HG03520 (cell line): ENCODE measurements around the gene RFC4.
"Not testable (repeated sequence)": the region's sequence is repeated elsewhere in the genome, so short reads cannot be mapped to it uniquely, and the experiment has no call there.

Source experiments
- ATAC-seq: cut with Tn5 transposase; IDR thresholded peaks from one replicate; pipeline ENCODE4 v1.9.1; 2021; ENCODE audit warnings: mild to moderate bottlenecking, moderate library complexity; ENCODE audit not compliant: unreplicated experiment

RFC4 gene, protein sequence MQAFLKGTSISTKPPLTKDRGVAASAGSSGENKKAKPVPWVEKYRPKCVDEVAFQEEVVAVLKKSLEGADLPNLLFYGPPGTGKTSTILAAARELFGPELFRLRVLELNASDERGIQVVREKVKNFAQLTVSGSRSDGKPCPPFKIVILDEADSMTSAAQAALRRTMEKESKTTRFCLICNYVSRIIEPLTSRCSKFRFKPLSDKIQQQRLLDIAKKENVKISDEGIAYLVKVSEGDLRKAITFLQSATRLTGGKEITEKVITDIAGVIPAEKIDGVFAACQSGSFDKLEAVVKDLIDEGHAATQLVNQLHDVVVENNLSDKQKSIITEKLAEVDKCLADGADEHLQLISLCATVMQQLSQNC

DNA sequence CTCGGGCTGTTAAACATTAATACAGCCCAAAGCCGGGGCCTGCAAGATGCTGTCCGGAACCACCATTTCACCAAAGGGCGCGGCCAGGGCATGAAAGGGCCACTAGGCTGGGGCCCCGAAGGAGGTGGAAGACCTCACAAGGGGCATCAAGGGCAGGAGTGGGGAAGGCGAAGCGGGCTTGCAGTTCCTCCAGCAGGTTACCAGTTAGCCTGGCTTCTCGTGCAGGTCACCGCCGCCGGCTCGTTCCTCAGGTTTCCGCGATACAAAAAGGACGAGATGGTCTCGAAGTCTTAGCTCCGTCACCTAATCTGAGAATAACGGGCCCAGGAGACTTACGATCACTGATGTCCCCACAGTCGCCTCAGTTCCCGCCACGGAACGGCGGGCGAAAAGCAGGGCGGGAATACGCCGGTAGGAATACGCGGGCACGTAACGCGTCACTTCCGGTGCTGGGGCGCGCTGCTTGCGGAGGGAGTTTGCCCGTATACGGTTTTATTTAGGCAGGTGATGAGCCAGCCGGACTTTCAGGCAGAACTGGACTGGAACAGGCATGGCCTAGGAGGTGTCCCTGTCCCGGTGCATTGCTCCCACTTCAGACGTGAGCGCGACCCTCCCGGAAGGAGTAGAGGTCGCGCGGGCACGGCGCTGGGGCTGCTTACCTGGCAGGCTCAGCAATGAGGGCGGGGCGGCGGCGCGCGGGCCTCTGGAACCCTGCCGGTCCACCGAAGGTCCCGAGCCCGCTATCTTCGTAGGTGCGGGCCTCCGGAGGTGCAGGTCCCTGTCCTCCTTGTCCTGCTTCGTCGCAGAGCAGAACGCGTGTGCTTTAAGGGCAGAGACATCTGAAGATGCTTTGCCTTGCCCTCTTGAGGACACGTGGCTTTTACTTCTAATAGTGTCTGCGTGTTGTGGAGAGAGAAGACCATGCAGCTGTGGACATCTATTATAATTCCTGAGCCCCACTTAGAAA is at the start of gene RFC4:
Gene RFC4 (minus strand): TSS at position 394 of the 967 bp plus-strand sequence. CDS start 1,769 bp downstream, outside the sequence.
- ATAC-seq: peak; percentile 81

DNA sequence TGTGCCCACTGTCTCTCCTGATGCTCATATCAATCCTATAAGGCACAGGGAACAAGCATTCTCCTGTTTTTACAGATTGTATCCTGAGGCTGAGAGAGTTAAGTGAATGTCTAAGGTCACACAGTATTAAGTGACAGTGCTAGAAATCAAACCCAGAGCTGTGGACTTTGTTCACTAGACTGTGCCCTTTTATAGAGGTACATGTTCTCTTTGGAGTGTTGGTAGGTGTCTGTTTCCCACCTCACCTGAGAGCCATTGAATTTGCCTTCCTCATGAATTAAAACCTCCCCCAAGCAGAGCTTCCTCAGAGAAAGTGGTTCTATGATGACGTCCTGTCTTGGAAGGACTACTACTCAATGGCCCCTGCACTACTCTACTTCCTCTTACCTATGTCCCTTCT is 48.7 kb upstream of the RFC4 start:
- no peak for ATAC-seq

DNA sequence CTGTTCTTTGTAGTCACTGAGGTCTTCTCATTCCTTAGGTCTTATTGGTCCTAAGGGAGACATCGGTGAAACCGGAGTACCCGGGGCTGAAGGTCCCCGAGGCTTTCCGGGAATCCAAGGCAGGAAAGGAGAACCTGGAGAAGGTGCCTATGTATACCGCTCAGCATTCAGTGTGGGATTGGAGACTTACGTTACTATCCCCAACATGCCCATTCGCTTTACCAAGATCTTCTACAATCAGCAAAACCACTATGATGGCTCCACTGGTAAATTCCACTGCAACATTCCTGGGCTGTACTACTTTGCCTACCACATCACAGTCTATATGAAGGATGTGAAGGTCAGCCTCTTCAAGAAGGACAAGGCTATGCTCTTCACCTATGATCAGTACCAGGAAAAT is 47.9 kb upstream of the RFC4 start:
- no peak for ATAC-seq

DNA sequence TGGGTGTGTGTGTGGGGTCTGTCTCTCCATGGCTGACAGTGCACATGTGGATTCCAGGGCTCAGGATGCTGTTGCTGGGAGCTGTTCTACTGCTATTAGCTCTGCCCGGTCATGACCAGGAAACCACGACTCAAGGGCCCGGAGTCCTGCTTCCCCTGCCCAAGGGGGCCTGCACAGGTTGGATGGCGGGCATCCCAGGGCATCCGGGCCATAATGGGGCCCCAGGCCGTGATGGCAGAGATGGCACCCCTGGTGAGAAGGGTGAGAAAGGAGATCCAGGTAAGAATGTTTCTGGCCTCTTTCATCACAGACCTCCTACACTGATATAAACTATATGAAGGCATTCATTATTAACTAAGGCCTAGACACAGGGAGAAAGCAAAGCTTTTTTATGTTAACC is 46.7 kb upstream of the RFC4 start:
- no peak for ATAC-seq

DNA sequence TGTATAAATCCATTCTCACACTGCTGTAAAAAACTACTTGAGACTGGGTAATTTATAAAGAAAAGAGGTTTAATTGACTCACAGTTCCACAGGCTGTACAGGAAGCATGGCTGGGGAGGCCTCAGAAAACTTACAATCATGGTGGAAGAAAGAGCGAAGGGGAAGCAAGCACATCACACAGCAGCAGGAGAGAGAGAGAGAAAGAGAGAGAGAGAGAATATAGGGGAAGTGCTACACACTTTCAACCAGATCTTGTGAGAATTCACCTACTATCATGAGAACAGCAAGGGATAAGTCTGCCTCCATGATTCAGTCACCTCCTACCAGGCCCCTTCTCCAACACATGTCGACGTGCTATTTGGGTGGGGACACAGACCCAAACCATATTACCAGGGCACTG is 45.6 kb upstream of the RFC4 start:
- ATAC-seq: not testable (repeated sequence)

DNA sequence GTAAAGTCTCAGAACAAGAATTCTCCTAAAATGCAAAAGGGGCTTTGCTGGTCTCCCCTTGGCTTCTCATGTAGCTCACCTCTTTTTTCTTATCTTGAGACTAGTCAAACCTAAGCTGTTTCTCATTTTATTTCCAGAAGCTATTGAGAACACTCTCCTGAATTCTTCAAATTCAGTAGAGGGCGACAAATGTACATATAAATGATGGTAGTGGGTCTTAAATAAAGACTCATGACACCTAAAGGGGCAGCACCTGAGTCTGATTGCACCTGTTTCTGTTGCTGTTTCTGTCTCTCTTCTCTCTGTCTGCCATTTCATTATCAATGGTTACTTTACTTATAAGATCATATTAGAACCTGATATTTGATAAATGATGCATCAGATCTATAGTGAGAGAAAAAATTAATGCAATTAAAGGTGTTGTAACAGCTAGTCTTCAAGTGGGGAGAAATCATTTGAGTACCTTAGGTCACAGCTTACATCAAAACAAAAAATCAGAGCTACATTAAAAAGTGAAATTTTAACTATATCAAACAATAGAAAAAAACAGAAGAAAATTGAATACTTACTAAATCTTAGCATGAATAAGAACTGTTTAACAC is 43.2 kb upstream of the RFC4 start:
- no peak for ATAC-seq

DNA sequence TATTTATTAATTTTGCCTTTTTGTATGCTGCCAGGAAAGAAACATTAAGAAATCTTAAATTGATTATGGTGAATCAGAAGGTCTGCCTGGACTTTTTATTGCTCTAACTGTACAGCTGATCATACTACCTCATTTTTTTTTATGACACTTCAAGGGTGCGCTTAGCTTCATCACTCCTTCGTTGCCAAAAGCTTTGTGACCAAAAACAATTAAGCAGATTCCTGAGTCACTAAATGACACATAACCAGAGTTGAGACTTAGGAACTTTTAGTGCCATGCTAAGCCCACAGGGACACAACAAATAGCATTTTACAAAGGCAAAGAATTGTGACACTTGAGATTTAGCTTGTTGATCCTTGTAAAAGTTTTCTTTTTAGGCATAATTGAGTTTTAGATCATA is 41.2 kb upstream of the RFC4 start:
- no peak for ATAC-seq

DNA sequence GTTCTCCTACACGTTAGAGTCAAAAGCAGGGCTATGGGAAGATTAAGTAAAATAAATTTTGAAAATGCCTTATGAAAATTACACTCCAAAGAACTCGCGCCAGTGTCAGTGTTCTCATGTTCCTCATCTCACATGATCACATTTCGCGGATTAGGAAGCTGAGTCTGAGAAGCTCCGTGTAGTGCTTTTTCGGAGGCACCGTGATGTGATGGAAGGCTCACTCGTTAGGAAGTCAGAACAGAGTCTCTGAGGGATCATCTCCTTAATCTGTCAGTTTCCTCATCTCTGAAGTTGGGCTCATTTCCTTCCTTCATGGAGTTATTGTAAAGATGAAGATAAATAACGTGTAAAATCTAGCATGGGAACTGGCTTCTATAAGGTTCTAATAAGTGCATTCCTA is 39.5 kb upstream of the RFC4 start:
- ATAC-seq: no peak

DNA sequence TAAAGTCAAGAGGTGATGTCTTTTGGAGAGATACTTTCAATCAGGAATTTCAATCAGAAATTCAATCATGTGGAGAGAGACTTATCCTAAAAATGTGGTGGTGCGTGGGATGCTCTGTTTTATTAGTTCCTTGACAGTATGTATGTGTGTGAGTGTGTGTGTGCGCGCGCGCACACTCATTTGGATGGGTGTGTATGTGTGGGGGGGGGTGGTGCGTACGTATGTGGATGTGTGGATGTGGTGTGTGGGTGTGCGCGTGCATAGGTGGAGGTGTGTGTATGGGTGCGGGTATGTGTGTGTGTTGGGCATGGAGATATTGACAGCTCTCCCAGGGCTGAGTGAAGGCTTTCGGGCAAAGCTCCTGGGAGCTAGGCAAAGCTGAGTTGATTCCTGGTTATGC is 38.6 kb upstream of the RFC4 start:
- ATAC-seq: no peak

DNA sequence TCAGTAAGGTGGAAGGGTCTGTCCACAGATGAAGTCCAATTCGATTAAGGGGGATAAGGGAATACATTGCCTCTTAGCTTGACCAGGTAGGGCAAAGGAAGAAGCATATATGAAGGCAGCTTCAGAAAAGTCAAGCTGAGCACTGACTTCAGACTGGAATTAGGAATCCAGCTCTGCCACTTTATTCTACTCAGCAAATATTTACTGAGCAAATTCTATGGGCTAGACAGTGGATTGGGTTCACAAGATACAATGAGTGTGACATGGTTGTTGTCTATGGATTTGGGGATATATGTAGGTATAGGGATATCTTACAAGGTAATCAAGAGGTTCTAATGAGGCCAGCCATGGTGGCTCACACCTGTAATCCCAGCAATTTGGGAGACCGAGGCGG is 36.8 kb upstream of the RFC4 start:
- ATAC-seq: no peak

DNA sequence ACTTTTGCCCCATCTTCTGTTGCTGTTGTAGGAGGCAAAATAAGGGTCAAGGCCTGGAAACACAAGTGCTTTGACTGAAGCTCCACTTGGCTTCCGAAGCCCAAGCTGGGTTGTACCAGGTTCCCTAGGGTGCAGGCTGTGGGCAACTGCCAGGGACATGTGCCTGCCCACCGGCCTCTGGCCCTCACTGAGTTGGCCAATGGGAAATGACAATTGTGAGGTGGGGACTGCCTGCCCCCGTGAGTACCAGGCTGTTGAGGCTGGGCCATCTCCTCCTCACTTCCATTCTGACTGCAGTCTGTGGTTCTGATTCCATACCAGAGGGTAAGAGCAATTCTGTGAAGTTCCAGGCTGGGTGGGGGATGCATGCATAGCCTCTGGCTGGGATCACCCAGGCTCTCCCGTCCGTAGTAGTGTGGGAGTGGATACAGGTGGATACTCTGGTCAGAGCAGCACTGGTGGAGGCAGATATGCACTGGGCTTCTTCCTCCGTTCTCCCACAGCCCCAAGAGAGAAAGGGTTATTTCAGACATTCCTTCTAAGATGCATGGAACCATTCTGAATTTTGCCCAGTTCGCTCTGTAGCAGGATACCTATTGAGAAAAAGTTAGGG is 36.2 kb upstream of the RFC4 start, which contains the start of gene ADIPOQ:
Gene ADIPOQ (plus strand): TSS at position 285 of the 613 bp plus-strand sequence. CDS start 10,349 bp downstream, outside the sequence.
- ATAC-seq: no peak

DNA sequence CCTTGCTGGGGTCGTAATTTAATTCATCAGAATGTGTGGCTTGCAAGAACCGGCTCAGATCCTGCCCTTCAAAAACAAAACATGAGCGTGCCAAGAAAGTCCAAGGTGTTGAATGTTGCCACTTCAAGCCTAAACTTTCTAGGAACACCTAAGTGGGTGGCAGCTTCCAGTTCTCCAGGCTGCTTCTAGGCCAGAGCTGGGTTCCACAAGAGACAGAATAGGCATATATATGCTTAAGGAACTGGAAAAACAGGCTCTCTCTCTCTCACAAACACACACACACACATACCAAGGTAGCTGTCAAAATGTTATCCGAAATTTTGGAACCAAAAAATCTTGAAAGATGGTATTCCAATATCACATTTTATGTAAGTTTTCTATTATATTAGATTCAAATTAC is 35.3 kb upstream of the RFC4 start:
- ATAC-seq: no peak

DNA sequence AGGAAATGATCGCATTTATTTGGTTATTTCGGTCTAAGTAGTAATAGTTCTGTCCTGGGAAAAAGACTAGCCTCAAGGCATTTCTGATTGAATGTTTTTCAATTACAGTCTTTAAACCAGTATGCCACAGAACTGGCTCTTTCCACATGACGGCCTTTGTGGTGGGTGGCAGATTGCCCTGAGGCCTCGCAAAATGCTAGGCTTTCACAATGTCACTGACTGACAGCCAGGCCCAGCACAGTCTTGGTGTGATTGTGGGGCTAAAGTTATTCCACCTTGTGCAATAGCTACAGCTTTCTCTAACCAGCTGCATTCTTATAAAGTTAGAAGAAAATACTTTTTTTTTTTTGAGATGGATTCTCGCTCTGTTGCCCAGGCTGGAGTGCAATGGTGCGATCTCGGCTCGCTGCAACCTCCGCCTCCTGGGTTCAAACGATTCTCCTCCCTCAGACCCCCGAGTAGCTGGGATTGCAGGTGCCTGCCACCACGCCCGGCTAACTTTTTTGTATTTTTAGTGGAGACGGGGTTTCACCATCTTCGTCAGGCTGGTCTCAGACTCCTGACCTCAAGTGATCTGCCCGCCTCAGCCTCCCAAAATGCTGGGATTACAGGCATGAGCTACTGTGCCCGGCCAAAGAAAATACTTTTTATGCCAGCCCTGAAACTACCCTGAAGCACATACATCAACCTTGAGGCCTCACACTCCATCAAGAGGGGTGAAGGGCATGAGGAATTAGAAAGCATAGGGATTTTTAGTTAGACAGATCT is 33.8 kb upstream of the RFC4 start:
- ATAC-seq: no peak

DNA sequence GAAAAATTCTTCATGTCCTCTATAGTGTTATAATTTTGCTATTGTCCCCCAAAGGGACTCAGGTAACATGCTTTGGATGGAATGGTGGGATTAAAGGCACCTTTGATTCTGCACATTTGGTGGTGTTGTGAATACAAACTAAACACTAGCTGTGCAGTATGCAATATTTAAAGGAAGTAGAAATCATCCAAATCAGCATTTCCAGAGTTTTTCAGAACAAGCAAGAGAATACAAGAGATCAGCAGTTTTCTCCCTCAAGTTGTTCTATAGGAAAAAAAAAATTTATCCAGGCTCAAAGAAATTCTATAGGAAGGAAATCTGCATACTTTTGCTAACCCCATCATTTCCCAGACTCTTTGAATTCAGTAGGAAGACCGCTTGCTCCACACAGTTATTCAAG is 26.0 kb upstream of the RFC4 start:
- ATAC-seq: no peak

DNA sequence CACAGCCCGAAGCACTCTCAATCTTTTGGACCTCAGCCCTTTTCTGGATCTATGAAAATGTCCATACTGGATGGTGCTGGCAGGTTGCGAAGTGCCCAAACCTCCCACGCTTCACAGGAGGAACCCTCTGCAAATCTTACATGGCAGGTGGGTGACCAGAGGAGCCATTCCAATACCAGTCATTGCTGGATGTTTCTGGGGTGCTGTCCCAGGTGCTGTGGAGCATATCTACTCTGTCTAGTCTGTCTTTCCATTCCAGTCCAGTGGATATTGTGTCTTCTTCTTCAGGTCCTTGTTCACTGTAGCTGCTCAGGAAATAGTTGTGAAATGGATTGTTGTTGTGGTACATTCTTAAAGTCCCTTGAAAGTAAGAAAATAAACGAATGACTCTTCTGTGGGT is 25.5 kb upstream of the RFC4 start:
- ATAC-seq: no peak

DNA sequence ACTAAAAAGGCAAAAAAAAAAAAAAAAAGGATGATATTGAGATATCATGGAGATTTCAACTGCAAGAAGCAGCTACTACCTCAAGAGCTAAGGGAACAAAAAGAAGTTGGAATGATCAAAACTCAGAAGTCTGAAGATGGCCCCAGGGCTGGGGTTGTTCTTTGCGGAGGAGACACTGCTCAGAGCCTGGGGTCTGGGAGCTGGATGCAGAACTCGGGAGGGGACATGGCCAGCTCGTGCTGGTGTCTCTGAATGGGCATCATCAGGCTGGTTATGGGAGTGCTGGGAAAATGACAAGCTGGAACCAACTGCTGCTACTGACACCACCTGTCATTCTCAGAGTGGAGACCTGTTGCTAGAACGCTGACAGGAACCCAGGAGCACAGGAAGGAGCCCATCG is 22.1 kb upstream of the RFC4 start:
- no peak for ATAC-seq

DNA sequence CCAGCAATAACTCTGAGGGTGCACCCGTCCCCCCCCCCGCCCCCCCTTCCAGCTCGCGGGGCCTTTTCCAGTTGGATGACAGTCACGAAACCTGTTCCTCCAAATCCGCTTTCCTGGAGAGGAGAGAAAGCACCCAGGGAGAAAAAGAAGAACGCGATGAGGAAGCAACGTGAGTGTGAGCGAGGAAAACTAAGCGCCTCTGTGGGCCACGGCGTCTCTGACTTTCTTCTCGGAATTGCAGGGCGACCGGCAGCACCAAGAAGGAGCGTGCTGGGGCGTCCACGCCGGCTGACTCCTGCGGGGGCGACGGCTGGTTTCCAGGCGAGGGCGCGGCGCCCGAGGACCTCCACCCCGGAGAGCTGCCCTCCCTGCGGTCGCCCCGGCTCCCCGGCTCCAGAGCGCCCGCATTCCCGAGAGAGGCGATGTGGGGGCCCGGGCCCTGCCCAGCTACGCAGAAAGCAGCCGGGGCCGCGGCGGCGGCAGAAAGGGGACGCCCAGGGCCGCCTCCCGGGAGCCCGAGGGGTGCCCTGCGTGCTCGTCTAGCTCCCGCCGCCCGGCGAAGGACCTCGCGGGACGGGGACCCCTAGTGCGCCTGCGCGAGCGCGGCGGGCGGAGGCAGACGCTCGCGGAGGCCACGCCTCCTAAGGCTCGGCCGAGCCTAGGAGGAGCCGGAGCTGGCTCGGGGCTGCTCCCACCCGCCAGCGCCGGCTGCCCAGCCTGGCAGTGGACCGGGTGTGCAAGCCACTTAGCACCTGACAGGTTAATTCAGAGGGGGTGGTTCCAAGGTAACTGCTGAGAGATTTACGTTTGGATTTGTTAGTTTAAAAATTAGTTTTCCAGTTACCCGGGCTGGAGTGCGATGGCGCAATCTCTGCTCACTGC is 20.9 kb upstream of the RFC4 start:
- peak; percentile 84 for ATAC-seq

DNA sequence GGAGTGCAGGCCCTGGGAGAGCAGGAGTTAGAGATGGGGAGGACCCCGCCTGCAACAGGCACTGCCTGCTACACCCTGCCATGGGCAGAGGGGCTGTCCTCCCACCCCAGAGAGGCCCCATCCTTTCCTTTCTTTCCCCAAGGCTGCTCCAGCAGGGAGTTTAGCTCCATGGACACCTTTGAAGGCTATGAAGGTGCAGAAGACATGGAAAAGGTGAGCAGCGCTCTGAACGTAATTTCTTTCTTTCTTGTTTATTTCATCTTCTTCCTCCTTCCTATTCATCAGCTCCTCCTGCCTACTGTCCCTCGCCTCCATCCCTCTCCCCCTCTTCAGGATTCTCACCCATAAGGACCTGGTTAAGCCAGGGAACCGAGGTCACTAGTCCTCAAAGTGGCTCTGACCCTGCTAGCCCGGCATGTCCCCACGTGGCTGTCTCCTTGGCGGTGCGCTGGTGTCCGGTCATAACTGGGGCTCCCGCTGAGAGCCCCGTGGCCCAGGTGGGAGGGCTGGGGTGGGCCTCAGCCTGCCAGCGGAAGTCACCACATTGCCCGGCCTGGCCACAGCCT is 20.2 kb upstream of the RFC4 start:
- ATAC-seq: no peak

DNA sequence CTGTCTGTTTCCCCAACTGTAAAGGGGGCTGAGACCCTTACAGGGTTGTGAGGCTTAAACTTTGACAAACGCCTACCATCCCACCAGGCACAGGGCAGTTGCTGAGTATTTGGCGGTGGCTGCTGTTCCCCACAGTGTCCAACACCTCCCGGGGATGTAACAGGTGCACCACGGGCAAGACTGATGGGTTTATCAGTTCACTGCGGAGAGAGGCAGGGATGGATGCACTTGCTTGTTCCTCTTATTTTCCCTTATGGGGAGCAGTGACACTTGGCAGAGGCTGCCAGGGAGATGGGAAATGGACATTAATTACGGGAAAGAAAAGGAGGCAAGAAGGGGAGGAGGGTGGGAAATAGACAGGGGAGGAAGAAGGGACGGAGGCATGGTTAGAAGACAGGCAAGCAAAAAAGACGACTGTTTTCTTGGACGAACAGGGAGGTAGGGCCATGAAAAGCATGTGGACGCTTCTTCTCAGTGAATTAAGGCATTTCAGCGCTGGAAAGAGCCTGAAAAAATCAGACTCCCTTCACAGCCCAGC is 19.7 kb upstream of the RFC4 start:
- ATAC-seq: no peak
